GM18505 (cell line): ENCODE results near the gene SPPL3.

ENCODE experiments used
- ATAC-seq: cut with Tn5 transposase; IDR thresholded peaks from one replicate; pipeline ENCODE4 v1.9.1; 2021; ENCODE audit not compliant: unreplicated experiment
- POLR2A ChIP-seq: IDR thresholded peaks from 4 replicates; pipeline ENCODE4 v1.6.1; 2011; ENCODE audit warnings: borderline replicate concordance; ENCODE audit not compliant: insufficient read depth, insufficient read length; ENCODE audit errors: extremely low read depth

The SPPL3 gene

GRCh38 chr12:120755269-120755668 lies 148.9 kb downstream of the SPPL3 start:
- no peak for ATAC-seq
- no peak for TF ChIP-seq POLR2A

- no peak for ATAC-seq
- TF ChIP-seq POLR2A: no peak
Measured at GRCh38 chr12:120754792-120755191, 149.4 kb downstream of the SPPL3 start.

- no peak for TF ChIP-seq POLR2A
- ATAC-seq: no peak
Measured at GRCh38 chr12:120751389-120751788, 152.8 kb downstream of the SPPL3 start.

GRCh38 chr12:120750806-120751205 lies 153.4 kb downstream of the SPPL3 start:
- no peak for TF ChIP-seq POLR2A
- no peak for ATAC-seq

GRCh38 chr12:120749256-120749655 lies 154.9 kb downstream of the SPPL3 start:
- no peak for ATAC-seq
- no peak for TF ChIP-seq POLR2A

GRCh38 chr12:120748242-120748641 lies 155.9 kb downstream of the SPPL3 start:
- no peak for TF ChIP-seq POLR2A
- no peak for ATAC-seq

DNA sequence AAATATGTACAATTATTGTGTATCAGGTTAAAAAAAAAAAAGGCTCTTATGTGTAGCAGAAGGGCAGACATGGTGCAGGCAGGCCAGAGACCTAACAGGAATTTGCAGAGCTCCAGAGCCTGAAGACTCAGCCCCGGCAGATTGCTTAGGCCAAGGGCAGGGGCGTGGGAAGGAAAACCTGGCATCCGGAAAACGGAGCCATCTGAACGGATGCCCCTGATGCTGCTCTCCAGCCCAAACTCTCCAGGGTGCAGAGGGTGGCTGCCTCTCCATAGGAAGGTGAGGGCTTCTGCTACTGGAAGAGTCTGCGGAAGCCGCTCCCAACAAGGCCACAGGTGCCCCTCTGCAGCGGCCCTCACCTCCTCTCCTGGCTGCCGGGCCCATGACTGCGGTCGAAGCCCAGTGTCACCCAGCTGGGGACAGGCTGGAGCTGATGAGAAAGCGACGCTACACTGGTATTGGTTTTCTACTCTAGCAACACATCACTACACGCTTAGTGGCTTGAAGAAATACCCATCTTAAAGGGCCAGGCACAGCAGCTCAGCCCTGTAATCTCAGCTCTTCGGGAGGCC lies 159.2 kb downstream of the SPPL3 start:
- no peak for ATAC-seq
- TF ChIP-seq POLR2A: no peak

GRCh38 chr12:120741476-120742421 lies 162.4 kb downstream of the SPPL3 start:
- no peak for ATAC-seq
- no peak for TF ChIP-seq POLR2A

DNA sequence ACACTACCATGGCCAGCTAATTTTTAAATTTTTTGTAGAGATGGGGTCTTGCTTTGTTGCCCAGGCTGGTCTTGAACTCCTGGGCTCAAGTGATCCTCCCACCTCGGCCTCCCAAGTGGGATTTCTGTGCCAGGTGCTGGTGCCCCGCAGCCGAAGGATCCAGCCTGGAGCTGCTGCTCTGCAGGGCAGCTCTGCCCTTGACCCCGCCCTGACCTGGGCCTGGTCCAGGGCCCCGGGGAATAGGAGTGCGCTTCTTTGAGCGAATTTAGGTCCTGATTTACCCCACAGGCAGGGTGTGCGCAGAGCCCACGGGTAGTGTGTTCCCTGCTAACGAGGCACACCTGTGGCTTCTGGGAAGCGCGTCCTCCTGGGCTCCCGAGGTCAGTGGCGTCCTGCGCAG lies 163.3 kb downstream of the SPPL3 start:
- no peak for ATAC-seq
- TF ChIP-seq POLR2A: no peak

DNA sequence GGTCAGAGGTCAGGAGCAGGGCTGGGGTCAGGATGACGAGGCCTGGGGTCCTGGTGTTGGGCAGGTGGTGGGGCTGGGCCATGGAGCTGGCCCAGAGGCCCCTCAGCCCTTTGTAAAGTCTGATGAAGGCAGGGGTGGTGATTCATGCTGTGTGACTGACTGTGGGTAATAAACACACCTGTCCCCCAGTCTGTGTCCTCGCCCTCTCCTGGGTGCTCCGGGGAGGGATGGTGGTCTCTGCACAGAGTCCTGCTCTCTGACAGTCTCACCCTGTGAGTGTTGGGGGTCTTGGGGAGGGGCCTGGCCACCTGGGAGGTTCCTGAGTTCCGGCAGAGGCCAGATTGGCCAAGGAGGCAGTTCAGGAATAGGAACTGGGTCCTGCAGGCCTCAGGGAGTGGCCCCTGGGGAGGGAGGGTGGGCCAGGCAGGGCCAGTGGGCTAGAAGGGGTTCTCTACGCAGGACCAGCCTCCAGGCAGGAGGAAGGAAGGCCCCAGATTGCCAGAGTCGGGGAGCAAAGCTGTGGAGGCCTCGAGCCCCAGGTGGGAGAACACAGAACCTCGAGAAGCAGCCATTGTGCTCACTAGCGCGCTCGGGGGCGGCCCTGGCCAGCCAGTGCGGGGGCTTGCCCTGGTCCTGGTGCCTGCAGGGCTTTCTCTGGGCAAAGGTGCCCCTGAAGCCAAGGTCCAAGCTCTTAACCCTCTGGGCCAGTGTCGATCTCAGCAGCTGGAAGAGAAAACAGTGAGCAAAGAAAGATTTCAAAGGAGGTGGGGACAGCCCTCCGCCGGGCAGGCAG lies 164.1 kb downstream of the SPPL3 start:
- no peak for ATAC-seq
- TF ChIP-seq POLR2A: no peak

- ATAC-seq: no peak
- TF ChIP-seq POLR2A: no peak
Measured at GRCh38 chr12:120739031-120739762, 165.0 kb downstream of the SPPL3 start.

GRCh38 chr12:120738252-120739030 lies 165.7 kb downstream of the SPPL3 start:
- TF ChIP-seq POLR2A: no peak

DNA sequence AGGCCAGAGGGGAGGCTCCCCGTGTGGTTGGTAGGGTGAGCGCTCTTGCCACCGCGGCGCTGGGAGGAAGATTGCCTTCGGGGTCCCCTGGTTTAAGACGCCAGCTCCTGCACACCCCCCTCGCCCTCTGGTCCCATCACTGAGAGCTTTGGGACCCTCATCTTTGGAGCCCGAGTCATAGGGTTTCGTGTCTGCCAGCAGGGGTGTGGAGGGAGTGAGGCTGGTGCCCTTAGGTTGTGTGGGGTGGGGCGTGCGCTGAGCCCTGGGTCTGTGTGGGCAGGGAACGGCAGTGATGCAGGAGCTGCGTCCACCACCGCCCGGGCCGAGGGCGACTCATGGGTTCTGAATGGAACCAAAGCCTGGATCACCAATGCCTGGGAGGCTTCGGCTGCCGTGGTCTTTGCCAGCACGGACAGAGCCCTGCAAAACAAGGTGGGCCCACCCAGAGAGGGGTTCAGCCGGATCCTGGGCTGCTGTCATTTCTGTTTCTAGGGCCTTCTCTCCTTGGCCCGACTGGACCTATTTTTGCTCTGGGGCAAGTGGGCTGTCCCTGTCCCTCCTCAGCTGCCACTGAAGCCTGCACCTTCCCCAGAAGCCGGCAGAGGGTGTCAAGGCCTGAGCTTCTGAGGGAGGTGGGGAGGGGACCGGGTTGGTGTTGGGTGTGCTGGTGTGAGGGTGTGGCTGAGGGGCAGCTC lies 166.5 kb downstream of the SPPL3 start:
- ATAC-seq: no peak
- no peak for TF ChIP-seq POLR2A

More at GRCh38 chr12:120738252-120739030, 165.7 kb downstream of the SPPL3 start:
- no peak for ATAC-seq
